Measurements from ENCODE around the gene RNF157. TPM values are rescaled to one million over a fixed set of nuclear protein-coding genes. Genes with fewer than 3 reads are reported as not detected.
"Not testable (repeated sequence)": the region's sequence is repeated elsewhere in the genome, so short reads cannot be mapped to it uniquely, and the experiment has no call there.

Gene RNF157
- total and polyA plus RNA-seq, 4 donors, result 0.36 to 3.8 (median 1.8) TPM

DNA sequence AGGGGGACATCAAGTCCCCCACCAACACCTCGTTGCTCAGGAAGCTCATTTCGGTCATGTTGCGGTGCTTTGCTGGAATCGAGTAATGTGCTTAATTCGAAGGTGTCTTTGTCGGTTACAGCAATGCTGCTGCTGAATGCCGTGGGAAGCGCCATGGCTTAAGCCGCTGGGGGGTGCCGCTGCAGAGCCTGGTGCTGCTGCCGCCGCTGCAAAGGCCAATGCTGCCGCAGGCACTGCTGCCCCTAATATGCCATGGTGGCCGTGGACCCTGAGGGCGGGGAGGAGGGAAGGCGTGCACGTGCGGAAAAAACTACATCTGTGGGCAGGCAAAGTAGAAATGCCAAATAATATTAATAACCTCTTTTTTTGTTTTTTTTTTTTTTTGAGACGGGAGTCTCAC is 13.5 kb downstream of the RNF157 start:
- ATAC-seq (ENCODE audit: low FRiP score); H3K27me3 ChIP-seq (ENCODE audit: control insufficient read depth in 1 of 2, insufficient read depth in 2 of 2, low read length in 1 of 2); DNase-seq; H3K9me3 ChIP-seq (ENCODE audit: control insufficient read depth, low read length); H3K27ac ChIP-seq (ENCODE audit: low read depth in 1 of 2, low read length in 2 of 2); H3K4me3 ChIP-seq (ENCODE audit: low read length in 2 of 2); H3K4me1 ChIP-seq (ENCODE audit: control insufficient read depth in 1 of 2, insufficient read depth in 2 of 2, low read length in 2 of 2); H3K36me3 ChIP-seq (ENCODE audit: control insufficient read depth in 1 of 2, insufficient read depth in 2 of 2, low read length in 1 of 2); intact Hi-C loops (cut with DNase I): not testable (repeated sequence)
- WGBS, 2 donors, result 88 to 91% methylated on average over 19 of the region's 19 CpGs

DNA sequence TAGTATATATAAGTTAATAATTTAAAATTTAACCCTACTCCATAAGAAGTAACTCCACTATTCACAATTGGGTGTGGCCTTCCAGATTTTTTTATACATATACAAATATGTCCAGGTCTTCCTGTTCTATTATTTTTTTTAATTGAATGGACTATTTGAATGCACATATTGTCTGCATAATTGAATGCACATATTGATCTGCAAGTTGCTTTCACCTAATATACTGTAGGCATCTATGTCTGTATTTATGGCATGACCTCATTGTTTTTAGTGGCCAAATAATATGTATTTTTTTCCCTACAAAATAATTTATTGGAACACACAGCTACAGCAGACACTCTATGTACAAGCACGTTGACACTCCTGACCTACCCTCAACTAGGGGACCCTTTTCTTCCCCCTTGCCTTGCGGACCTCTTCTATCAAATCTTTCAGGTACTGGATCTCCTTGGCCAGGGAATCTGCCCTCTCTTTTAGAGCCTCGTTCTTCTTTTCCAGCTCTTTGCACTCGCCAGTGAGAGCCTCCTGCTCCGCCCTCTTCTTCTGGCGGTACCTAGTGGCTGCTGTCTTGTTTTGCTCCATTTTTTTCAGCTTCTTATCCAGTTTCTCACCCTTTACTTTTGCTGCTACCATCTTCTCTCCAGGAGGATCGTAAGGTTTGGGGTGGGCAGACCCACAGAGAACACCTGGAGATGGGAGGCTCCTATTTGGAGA is 14.8 kb downstream of the RNF157 start:
- H3K27me3 ChIP-seq (ENCODE audit: control insufficient read depth in 1 of 2, insufficient read depth in 2 of 2, low read length in 1 of 2); ATAC-seq (ENCODE audit: low FRiP score); H3K4me3 ChIP-seq (ENCODE audit: low read length in 2 of 2); DNase-seq; H3K36me3 ChIP-seq (ENCODE audit: control insufficient read depth in 1 of 2, insufficient read depth in 2 of 2, low read length in 1 of 2); H3K4me1 ChIP-seq (ENCODE audit: control insufficient read depth in 1 of 2, insufficient read depth in 2 of 2, low read length in 2 of 2); intact Hi-C loops (cut with DNase I); H3K27ac ChIP-seq (ENCODE audit: low read depth in 1 of 2, low read length in 2 of 2); H3K9me3 ChIP-seq (ENCODE audit: control insufficient read depth, low read length): not testable (repeated sequence)
- 73 to 78% methylated on average over 7 of the region's 7 CpGs for WGBS, 2 donors

DNA sequence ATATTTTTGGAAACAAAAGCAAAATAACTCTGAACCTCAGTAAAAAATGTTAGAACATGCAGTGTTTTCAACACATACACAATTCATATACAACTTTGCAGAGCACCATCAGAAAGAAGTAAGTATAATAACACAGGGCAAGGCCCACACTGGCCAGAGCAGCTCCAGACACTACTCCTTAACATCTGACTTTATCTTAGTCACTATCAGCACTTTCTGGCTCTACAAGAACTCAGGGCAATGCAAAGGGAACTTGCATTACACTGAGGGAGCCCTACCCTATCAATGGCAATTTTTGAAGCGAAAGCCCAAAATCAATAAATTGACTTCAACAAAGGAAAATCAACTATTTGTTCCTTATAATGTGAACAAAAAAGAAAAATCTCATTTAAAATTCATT is 16.5 kb downstream of the RNF157 start:
- intact Hi-C loops (cut with DNase I), result no loop called here
- Histone ChIP-seq H3K27me3 (ENCODE audit: control insufficient read depth in 1 of 2, insufficient read depth in 2 of 2, low read length in 1 of 2) (no peaks in the 10 kb centered on the region), H3K4me1 (ENCODE audit: control insufficient read depth in 1 of 2, insufficient read depth in 2 of 2, low read length in 2 of 2) (no peaks in the 10 kb centered on the region), H3K36me3 (ENCODE audit: control insufficient read depth in 1 of 2, insufficient read depth in 2 of 2, low read length in 1 of 2) (no peaks in the 10 kb centered on the region), H3K27ac (ENCODE audit: low read depth in 1 of 2, low read length in 2 of 2) (no peak overlapping the region), H3K9me3 (ENCODE audit: control insufficient read depth, low read length) (no peaks in the 10 kb centered on the region), H3K4me3 (ENCODE audit: low read length in 2 of 2) (no peak overlapping the region)
- no peak for DNase-seq
- 98% methylated on average over 1 of the region's 1 CpG for WGBS, 2 donors
- no peak for ATAC-seq (ENCODE audit: low FRiP score)

DNA sequence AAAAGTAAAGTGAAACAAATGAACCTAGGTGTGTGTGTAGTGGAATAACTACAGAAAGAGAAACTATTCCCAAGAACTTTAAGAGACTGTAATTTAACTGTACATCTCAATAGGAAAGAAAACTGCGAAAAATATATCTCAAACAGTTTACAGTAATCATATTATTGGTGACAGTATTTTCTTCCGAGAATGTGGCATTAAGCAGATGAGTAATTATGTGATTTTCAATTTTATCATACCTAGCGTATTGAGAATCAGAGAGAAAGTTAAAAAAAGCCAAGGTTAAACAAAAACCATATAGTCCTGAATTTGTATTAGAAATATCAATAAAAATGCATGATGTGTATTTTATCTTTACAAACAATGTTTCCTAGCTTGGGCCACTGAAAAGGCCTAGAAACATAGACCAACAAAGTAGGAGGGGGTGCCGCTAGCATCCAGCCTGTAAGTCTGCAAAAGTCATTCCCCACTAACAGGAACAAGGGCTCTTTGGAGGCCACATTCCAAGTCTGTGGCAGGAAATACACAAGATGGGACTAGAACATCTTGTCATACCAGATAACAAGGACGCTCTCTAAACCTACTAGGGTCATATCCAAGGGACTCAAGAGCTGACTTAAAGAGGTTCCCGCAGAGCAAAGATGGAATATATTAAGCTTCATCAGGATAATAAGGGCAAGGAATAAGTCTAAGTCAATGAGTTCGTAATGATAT is 20.5 kb downstream of the RNF157 start:
- H3K9me3 ChIP-seq (ENCODE audit: control insufficient read depth, low read length), result no peaks in the 10 kb centered on the region
- H3K36me3 ChIP-seq (ENCODE audit: control insufficient read depth in 1 of 2, insufficient read depth in 2 of 2, low read length in 1 of 2), result no peaks in the 10 kb centered on the region
- DNase-seq (no peak), ATAC-seq (ENCODE audit: low FRiP score) (no peak)
- no peak overlapping the region for H3K4me3 ChIP-seq (ENCODE audit: low read length in 2 of 2)
- no peaks in the 10 kb centered on the region for H3K27me3 ChIP-seq (ENCODE audit: control insufficient read depth in 1 of 2, insufficient read depth in 2 of 2, low read length in 1 of 2)
- H3K27ac ChIP-seq (ENCODE audit: low read depth in 1 of 2, low read length in 2 of 2), result no peak overlapping the region
- H3K4me1 ChIP-seq (ENCODE audit: control insufficient read depth in 1 of 2, insufficient read depth in 2 of 2, low read length in 2 of 2), result no peaks in the 10 kb centered on the region
- 95% methylated on average over 7 of the region's 7 CpGs for WGBS, 2 donors
- intact Hi-C loops (cut with DNase I), result no loop called here

DNA sequence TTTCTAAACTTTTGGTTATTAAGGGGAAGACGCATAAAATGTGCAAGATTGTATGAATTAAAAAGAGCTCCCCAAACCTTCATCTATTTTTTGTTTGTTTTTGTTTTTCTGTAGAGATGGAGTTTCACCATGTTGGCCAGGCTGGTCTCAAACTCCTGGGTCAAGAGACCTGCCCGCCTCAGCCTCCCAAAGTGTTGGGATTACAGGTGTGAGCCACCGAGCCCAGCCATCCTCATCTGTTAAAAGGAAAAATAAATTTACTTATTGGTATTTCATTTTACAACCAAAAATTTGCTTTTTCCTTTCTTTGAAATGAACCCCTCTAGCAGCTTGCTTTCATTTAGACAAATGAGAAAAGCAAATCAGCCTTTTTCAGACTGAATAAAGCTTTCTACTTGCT is 23.2 kb downstream of the RNF157 start:
- no peaks in the 10 kb centered on the region for H3K27me3 ChIP-seq (ENCODE audit: control insufficient read depth in 1 of 2, insufficient read depth in 2 of 2, low read length in 1 of 2)
- intact Hi-C loops (cut with DNase I), result no loop called here
- no peak overlapping the region for H3K27ac ChIP-seq (ENCODE audit: low read depth in 1 of 2, low read length in 2 of 2)
- DNase-seq (no peak), ATAC-seq (ENCODE audit: low FRiP score) (no peak)
- H3K4me3 ChIP-seq (ENCODE audit: low read length in 2 of 2), result no peak overlapping the region
- H3K36me3 ChIP-seq (ENCODE audit: control insufficient read depth in 1 of 2, insufficient read depth in 2 of 2, low read length in 1 of 2), result no peaks in the 10 kb centered on the region
- H3K4me1 ChIP-seq (ENCODE audit: control insufficient read depth in 1 of 2, insufficient read depth in 2 of 2, low read length in 2 of 2), result no peaks in the 10 kb centered on the region
- 97 to 98% methylated on average over 3 of the region's 3 CpGs for WGBS, 2 donors
- no peaks in the 10 kb centered on the region for H3K9me3 ChIP-seq (ENCODE audit: control insufficient read depth, low read length)

DNA sequence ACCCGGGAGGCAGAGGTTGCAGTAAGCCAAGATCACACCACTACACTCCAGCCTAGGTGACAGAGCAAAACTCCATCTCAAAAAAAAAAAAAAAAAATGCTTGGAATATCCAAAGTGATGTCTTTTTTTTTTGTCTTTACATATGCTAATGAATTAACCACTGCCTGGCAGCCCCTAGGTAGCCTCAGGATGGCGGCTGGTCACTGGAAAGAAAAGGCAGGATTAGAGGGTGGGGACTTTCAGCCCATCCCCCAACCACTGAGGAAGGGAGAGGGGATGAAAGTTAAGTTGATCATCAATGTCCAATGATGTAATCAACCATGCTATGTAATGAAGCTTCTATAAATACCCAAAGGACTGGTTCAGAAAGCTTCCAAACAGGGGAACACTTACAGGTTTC is 26.8 kb downstream of the RNF157 start:
- Histone ChIP-seq H3K36me3 (ENCODE audit: control insufficient read depth in 1 of 2, insufficient read depth in 2 of 2, low read length in 1 of 2) (no peaks in the 10 kb centered on the region), H3K27ac (ENCODE audit: low read depth in 1 of 2, low read length in 2 of 2) (no peak overlapping the region), H3K9me3 (ENCODE audit: control insufficient read depth, low read length) (no peaks in the 10 kb centered on the region), H3K4me1 (ENCODE audit: control insufficient read depth in 1 of 2, insufficient read depth in 2 of 2, low read length in 2 of 2) (no peaks in the 10 kb centered on the region), H3K27me3 (ENCODE audit: control insufficient read depth in 1 of 2, insufficient read depth in 2 of 2, low read length in 1 of 2) (no peaks in the 10 kb centered on the region), H3K4me3 (ENCODE audit: low read length in 2 of 2) (no peak overlapping the region)
- 75 to 81% methylated on average over 2 of the region's 2 CpGs for WGBS, 2 donors
- ATAC-seq (ENCODE audit: low FRiP score) (no peak), DNase-seq (no peak)
- intact Hi-C loops (cut with DNase I), result no loop called here

DNA sequence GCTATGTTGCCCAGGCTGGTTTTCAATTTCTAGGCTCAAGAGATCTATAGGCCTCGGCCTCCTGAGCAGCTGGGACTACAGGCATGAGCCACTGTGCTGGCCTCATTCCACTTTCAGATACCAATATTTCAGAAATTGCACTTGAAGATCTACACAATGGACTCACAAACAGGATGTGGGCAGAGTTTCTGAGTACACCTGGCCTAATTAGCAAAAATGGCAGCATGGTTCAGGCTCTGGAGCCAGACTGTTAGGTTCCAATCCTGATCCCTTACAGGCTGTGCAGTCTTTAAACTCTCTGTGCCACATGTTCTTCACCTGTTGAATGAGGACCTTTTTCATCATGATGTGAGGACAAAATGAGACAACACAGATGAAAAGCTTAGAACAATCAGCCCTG is 32.2 kb downstream of the RNF157 start:
- Histone ChIP-seq H3K36me3 (ENCODE audit: control insufficient read depth in 1 of 2, insufficient read depth in 2 of 2, low read length in 1 of 2) (no peaks in the 10 kb centered on the region), H3K4me3 (ENCODE audit: low read length in 2 of 2) (no peak overlapping the region), H3K27me3 (ENCODE audit: control insufficient read depth in 1 of 2, insufficient read depth in 2 of 2, low read length in 1 of 2) (no peaks in the 10 kb centered on the region), H3K4me1 (ENCODE audit: control insufficient read depth in 1 of 2, insufficient read depth in 2 of 2, low read length in 2 of 2) (no peaks in the 10 kb centered on the region), H3K27ac (ENCODE audit: low read depth in 1 of 2, low read length in 2 of 2) (no peak overlapping the region), H3K9me3 (ENCODE audit: control insufficient read depth, low read length) (no peaks in the 10 kb centered on the region)
- no peak for DNase-seq
- intact Hi-C loops (cut with DNase I), result no loop called here
- ATAC-seq (ENCODE audit: low FRiP score), result no peak
- WGBS, 2 donors, result 94 to 96% methylated on average over 1 of the region's 1 CpG

DNA sequence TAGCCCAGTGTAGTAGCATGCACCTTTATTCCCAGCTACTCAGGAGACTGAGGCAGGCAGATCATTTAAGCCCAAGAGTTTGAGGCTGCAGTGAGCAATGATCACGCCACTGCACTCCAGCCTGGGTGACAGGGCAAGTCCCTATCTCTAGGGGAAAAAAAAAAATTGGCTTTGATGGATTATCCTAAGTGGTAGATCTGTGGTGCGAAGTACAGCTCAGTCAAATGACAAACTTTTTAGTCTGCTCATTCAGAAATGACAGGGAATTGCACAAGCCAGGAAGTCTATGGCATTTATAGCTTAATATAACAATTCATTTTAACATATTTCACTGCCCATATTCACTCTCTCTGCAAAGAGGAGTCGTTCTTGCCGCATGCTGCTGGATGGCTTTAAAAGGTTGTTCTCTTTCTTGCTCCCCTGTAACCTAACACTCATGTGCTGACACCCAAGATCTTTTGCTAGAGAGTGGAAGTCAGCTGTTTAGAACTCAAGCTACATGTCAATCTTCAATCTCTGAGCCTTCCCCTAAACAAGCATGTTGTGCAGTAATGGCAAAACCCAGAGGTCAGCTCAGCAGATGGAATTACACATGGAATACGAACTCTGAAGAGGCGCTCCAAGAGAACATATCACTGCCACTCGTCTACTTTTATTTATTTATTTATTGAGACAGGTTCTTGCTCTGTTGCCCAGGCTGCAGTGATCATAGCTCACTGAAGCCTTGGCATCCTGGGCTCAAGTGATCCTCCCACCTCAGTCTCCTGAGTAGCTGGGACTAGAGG is 32.8 kb downstream of the RNF157 start:
- Histone ChIP-seq H3K9me3 (ENCODE audit: control insufficient read depth, low read length) (no peaks in the 10 kb centered on the region), H3K4me3 (ENCODE audit: low read length in 2 of 2) (no peak overlapping the region), H3K36me3 (ENCODE audit: control insufficient read depth in 1 of 2, insufficient read depth in 2 of 2, low read length in 1 of 2) (no peaks in the 10 kb centered on the region), H3K4me1 (ENCODE audit: control insufficient read depth in 1 of 2, insufficient read depth in 2 of 2, low read length in 2 of 2) (no peaks in the 10 kb centered on the region), H3K27me3 (ENCODE audit: control insufficient read depth in 1 of 2, insufficient read depth in 2 of 2, low read length in 1 of 2) (no peaks in the 10 kb centered on the region), H3K27ac (ENCODE audit: low read depth in 1 of 2, low read length in 2 of 2) (no peak overlapping the region)
- ATAC-seq (ENCODE audit: low FRiP score), result no peak
- DNase-seq, result no peak
- intact Hi-C loops (cut with DNase I), result no loop called here
- 72 to 77% methylated on average over 7 of the region's 7 CpGs for whole genome bisulfite sequencing, 2 donors

Data from aorta (tissue), 5 donors.